HG02870 (cell line): ENCODE results near the gene MLH3.
"Not testable (repeated sequence)": the region's sequence is repeated elsewhere in the genome, so short reads cannot be mapped to it uniquely, and the experiment has no call there.

Experiments used
- ATAC-seq: cut with Tn5 transposase; IDR thresholded peaks from one replicate; pipeline ENCODE4 v1.9.1; 2021; ENCODE audit warnings: mild to moderate bottlenecking, moderate library complexity; ENCODE audit not compliant: unreplicated experiment

Gene MLH3

GRCh38 chr14:75040507-75040906, 10.8 kb downstream of the MLH3 start:
- no peak for ATAC-seq

DNA sequence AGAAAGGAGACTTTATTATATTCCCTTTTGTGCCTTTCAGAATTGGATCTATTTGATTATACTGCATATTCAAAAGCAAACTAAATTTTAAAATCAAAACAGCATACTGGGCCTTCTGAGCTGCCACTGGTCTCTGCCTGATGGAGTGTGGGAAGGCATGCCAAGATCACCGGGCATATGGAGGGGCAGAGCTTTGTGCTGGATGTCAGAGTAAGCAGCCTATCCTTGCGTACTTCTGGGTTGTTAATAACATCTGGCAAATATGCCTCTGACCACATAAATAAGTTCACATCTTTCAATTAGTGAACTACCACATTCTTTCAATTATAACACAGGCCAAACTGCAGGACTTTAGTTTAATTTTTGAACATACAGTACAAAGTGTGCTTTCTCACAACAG, 18.3 kb downstream of the MLH3 start:
- ATAC-seq, result no peak

GRCh38 chr14:75030147-75030546, 21.1 kb downstream of the MLH3 start:
- no peak for ATAC-seq

- ATAC-seq, result no peak
These were observed 25.4 kb downstream of the MLH3 start for GRCh38 chr14:75025876-75026275.

DNA sequence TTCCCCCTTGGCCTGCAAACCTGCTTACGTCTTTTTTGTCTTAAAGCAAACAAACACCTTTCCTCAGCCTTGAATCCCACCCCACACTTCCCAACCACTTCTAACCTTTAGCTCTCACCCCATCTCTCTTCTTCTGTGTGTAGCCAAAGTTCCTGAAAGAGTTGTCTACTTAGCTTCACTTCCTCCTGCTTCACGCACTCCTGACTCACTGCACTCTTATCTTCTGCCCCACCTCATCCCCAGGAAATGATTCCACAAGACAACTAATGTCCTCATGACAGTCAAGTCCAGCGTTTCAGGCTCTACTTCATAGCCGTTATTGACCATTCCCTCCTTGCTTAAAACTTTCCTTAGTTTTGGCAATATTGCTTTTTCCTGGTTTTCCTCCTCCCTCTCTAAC, 26.2 kb downstream of the MLH3 start:
- no peak for ATAC-seq

DNA sequence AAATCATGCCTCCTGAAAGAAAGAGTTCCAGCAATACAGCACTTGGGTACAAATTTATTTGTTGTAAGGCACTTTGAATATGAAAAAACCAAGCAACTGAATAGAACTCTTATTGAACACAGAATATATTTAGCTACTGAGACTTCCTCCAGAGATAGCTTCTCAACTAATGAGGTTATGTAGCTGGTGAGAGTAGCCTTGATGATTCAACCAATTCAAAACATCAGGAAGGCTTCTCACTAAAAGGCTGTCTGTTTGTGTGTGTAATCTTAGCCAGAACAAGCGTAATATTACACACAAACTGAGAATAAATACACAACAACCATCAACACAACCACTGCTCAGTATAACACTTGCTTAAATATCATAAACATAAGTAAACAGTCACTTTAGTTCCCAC, 28.2 kb downstream of the MLH3 start:
- ATAC-seq, result no peak

DNA sequence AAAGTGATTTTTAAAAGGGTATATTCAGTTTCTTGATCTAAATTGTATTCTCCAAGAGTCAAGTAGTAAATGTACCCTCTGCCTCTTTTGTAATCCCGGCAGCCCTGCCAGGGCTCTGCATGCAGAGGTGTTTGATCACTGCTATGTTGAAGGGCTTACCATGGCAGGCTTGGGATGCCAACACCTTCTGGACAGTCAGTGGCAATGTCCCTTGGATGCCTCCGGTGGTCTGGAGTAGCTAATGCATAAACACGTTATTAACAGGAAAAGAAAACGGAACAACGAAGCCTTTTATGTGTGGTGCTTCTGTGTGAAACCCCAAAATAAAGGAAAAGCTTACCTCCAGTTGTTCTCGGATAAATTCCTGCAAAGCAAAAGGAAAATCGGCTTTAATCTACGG, 28.6 kb downstream of the MLH3 start:
- ATAC-seq, result no peak

- no peak for ATAC-seq
These were observed 32.6 kb downstream of the MLH3 start for GRCh38 chr14:75018694-75019093.

- ATAC-seq, result no peak
These were observed 34.5 kb downstream of the MLH3 start for GRCh38 chr14:75016815-75017214.

DNA sequence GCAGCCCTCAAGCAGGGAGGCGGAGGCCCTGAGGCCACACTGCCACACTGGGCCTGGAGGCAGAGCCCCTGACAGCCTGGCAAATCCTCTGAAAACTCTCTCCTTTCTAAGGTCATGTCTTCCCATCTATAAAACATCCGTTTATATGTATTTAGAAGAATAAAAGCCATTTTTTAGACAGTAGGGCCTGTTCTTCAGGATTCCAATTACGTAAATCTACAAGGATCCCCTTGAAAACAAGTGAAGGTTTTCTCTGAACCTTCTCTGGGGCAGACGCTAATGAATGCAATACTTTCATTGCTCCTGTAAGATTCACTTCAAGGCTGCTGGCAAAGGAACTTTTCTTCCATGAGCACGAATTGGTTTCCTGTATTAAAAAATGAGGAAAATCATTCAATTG, 35.8 kb downstream of the MLH3 start:
- ATAC-seq, result no peak

DNA sequence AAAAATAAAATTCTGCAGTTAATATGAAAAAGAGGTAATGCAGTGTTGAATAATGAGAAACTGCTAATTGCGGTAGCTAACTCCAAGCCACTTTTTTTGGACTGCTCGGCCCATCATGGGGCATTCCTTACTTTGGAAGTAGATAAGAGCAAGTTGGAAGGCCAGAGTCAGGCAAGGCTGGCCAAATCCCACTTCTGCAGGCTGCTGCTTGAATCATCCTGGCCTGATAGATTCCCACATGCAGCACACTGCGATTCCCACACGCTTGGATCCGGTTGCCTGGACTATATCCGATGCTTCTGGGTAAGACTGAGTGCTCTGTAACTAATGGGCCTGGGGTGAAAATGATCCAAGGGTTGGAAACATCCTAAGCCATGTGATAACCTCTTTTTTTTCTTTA, 38.0 kb downstream of the MLH3 start:
- ATAC-seq, result no peak

GRCh38 chr14:75011356-75011994, 39.8 kb downstream of the MLH3 start:
- ATAC-seq, result no peak

DNA sequence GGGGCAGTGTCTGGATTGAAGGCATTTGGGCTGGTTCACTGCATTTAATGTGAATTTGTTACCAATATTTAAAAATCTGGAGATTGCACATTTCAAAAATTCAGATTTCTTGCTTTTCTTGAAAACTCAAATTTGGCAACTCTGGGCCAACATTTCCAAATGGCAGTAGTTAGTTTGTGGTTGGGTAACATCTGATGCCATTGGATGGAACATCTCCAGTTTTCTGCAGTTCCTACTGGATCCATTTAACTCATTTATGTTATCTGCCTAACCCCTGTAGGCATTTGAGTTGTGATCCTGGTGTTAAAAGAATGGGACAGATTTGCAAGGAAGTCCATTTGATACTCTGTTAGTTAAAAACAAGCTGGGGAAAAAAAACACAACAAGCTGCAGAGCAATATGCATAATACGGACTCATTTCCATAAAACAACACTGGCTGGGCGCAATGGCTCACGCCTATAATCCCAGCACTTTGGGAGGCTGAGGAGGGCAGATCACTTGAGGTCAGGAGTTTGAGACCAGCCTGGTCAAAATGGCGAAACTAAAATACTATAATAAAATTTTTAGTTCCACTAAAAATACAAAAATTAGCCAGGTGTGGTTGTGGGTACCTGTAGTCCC, 40.7 kb downstream of the MLH3 start:
- no peak for ATAC-seq

- ATAC-seq, result no peak
These were observed 42.1 kb downstream of the MLH3 start for GRCh38 chr14:75009176-75009575.

GRCh38 chr14:75005357-75005756, 45.9 kb downstream of the MLH3 start:
- no peak for ATAC-seq

DNA sequence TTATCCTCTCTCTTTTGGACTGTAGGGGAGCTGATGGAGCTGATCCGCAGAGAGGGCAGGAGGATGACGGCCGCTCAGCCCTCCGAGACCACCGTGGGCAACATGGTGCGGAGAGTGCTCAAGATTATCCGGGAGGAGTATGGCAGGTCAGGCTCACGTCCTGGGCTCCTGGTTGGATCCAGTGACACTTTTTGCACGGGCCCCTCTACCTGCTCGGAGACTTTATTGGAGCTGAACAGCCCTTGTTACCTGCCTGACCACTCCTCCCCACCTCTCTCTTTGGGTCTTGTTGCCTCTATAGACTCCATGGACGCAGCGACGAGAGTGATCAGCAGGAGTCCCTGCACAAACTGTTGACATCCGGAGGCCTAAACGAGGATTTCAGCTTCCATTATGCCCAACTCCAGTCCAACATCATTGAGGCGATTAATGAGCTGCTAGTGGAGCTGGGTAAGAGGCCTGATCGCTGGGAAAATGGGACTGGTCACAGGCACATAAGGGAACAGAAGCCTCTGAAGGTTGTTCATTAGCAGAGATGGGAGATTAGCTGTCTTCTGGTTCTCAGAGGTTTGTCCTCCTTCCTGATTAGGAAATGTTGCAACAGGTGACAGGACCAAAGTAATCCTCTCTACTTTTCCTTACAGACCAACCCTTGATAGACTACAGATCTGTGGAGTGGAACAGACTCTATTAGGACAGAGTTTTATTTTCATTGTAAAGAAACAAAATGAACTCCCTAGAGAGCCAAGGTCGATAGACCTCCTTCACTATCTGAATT, 47.8 kb downstream of the MLH3 start:
- ATAC-seq, result no peak

DNA sequence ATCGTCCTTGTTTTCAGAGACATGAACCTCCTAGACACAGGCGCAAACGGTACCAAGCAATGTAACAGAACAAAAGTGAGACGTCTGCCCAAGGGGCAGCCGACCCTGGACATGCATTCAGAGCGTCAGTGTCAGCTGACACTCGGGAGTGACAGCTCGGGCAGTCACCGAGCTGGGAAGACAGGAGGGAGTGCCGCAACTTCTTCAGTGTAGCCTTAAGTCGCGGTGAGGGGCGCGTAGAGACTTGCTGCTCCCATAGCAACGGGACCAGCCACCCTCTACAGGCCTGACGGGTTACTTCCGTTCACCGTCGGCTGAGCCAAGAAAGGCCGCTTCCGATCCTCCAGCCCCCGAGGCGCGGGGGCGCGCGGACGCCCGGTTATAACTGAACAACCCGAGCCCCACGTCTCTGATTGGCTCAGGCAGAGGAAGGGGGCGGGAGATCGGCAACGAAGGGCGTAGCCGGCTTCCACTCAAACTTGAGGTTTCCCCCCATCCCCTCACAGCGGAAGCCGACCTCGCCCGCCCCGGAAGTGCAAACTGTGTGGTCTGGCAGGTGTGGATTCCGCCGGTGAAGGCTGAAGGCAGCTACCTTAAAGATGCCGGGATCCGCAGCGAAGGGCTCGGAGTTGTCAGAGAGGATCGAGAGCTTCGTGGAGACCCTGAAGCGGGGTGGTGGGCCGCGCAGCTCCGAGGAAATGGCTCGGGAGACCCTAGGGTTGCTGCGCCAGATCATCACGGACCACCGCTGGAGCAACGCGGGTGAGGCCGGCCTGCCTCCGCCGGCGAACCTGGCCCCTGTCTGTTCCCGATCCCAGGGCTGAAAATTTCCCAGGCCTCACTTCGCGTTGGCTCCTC, 48.6 kb downstream of the MLH3 start, which contains the start of gene EIF2B2:
Gene EIF2B2, plus strand, starts transcription at position 530 of the 858 bp plus-strand sequence. Its CDS starts 70 bp downstream, at position 600.
- ATAC-seq, result peak; percentile 98

DNA sequence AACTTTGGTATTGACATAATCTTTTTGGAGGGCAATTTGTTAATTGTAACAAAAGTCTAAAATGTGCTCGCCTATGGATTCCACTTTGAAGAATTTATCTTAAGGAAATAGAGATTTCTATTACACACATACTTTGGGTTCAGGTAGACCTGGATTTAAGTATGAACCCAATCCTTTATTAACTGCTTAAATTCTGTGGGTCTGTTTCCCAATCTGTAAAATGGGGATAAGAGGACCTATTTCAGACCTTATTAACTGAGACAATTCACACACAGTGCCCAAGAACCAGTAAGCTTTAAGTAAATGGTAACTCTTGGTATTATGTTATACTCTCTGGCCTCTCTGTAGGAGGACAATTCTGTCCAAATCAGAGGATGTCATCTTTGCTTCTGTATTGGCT, 49.4 kb downstream of the MLH3 start:
- ATAC-seq, result no peak

GRCh38 chr14:75001261-75001660, 50.0 kb downstream of the MLH3 start:
- ATAC-seq, result no peak

DNA sequence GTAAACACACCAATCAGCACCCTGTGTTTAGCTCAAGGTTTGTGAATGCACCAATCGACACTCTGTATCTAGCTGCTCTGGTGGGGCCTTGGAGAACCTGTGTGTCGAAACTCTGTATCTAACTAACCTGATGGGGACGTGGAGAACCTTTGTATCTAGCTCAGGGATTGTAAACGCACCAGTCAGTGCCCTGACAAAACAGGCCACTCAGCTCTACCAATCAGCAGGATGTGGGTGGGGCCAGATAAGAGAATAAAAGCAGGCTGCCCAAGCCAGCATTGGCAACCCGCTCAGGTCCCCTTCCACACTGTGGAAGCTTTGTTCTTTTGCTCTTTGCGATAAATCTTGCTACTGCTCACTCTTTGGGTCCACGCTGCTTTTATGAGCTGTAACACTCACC, 55.5 kb downstream of the MLH3 start:
- not testable (repeated sequence) for ATAC-seq

DNA sequence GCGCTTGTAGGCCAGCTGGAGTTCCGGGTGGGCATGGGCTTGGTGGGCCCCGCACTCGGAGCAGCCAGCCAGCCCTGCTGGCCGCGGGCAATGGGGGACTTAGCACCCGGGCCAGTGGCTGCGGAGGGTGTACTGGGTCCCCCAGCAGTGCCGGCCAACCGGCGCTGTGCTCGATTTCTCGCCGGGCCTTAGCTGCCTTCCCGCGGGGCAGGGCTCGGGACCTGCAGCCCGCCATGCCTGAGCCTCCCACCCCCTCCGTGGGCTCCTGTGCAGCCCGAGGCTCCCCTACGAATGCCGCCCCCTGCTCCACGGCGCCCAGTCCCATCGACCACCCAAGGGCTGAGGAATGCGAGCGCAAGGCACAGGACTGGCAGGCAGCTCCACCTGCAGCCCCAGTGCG, 57.1 kb downstream of the MLH3 start:
- ATAC-seq, result not testable (repeated sequence)
